HG02852 (cell line): ENCODE results near the gene KLHL29.

ENCODE experiments used
- ATAC-seq: cut with Tn5 transposase; IDR thresholded peaks from one replicate; pipeline ENCODE4 v1.9.1; 2021; ENCODE audit warnings: mild to moderate bottlenecking, moderate library complexity; ENCODE audit not compliant: unreplicated experiment

The KLHL29 gene

DNA sequence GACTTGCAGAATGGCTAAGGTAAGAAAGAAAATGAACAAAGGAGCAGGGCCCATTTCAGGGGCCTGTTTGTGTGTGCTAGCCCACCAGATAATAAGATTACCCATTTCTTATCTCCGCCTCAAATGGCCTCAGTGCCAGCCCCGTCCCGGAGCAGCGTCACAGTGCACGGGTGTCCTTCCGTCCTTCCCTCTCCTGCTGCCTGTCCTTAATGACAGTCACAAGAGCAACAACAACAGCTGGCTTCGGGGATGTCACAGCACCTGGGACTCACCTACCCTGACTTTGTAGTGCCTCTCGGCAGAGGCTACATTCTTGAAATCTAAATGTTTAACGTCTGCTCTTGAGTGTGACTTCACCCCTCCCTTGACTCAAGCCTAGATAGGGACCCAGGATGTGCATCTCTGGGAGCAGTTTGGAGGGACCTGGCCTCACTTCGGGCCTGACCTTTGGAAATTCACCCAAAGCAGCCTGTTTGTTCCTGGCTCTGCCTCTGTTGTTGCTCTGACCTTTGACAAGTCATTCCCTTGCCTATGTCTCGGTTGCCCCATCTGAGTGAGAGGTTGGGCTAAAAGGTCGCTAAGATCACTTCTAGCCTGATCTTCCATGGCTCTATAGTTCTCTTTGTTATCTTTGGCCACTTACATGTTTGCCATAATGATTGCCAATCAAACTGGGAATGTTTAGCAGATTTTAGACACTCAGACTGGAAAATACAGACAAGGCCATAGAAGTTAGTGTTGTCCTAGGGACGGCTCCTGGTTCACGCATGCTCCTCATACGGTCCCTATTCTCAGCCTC is 122.5 kb downstream of the KLHL29 start:
- ATAC-seq: no peak

DNA sequence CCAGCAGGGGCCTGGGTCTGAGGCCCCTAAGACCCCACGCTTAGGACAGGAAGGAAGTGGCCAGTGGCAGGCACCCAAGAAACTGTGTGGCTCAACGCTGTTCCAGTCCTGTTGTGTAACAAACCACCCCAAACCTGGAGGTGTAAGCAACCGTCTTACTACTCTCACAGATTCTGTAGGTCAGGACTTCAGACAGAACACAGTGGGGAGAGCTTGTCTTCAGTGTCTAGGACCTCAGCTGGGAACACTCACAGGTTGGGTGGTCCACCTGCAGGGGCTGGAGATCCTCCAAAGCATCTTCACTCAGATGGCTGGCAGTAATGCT is 123.0 kb downstream of the KLHL29 start:
- no peak for ATAC-seq

DNA sequence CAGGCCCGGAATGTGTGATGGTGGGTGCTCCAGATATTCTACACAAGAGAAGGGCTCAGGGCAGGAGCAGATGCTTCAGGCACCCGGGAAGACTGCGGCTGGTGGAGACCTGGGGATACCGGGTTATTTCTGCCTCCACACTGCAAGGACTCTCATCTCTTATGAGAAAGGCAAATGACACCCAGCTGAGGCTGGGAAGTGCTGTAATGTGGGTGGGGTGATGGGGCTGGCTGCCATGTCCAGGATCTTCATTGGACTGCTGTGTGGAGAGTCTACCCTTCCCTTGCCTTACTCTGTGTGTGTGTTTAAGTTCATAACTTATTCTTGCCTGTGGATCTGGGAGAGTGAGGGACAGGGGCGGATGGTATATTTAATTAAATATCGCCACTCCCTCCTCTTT is 124.1 kb downstream of the KLHL29 start:
- ATAC-seq: no peak

DNA sequence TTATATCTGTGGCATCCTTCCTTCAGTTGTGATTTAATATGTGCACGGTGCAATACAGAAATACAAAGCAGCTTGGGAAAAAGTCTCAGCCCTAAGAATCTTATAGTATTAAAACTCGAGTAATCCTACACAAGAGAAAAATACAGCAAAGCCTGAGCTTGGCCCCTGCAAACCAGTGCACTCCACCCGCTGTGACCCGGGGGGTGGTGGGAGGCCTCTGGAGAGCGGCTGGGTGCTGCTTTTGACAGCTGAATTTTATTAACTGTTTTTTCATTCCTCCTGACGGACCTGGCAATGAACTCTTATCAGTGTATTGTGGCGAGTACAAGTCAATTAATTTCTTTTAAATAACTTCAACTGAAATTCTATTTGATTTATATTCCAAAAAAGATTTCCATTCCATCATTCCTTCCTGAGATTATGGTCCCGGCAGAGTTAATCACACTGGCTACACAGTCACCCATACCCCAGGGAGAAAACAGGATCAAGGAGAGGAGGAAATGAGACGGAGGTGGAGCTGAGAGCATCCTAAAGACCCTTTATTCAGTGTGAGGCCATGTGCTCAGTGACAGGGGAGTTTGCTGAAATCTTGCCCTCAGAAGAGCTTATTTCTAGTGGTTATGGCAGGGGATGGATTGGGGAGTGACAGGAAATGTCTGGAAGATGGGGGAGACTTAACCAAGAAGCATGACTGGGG is 124.8 kb downstream of the KLHL29 start:
- ATAC-seq: no peak

DNA sequence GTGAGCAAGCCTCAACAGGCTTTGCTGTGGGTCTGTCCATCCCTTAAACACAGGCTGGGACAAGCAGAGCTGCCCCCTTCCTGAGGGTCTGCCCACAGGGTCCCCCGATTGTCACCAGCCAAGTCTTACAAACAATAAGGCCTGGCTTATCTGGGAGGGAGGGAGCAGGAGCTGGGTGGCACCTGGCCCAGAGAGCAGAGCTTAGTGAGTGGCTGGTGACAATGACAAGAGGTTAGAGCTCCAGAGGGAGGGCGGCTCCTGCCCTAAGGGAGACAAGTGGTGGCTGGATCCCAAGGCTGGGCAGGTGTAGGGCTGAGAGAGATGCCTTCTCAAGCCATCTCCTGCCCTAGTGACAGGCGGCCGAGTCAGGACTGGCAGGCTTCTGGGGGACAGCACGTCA is 125.5 kb downstream of the KLHL29 start:
- no peak for ATAC-seq

DNA sequence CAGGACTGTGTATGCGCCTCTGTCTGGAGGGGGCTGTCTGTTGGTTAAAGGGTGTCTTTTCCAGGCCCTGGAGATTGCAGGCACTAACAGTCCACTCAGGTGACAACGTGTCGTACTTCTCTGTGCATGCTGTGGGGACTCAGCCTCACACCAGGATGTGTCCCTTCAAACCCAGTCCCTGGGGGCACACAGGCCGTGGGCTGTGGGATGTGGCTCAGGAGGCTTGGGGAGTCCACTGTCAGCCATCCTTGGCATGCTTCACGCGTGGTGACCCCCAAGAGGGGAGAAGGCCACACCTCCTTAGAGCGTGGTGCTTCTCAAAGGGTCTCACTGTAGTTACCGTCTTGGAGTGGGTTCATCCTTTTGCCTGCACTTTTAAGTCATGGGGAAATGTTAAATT is 127.8 kb downstream of the KLHL29 start:
- ATAC-seq: no peak

DNA sequence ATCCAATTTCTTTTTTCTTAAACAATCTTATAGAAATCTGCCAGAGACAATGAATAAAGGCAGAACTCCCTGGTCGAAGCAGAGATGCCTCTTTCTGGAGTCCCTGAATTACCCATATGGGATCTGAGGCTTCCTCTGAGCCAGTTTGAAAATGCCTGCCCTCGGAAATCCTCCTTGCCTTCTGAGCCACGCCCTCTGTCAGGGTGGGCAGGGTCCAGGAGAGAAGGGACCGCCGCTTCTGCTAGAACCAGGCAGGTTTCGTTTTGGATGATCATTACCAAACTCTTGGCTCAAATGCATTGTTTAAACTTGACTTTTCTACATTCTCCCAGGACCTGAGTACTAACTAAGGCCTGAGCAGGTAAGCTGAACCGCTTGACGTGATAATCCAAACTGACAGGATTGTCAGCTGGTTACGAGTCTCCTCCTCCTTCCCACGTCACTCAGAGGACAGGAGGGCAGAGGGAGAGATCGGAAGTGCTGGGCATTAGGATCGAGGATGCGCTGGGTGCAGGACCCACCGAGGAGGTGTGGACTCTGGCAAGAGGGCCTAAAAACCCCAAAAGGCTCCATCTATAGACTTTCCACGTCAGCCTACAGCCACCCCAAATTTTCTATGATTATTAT is 128.4 kb downstream of the KLHL29 start:
- ATAC-seq: no peak

DNA sequence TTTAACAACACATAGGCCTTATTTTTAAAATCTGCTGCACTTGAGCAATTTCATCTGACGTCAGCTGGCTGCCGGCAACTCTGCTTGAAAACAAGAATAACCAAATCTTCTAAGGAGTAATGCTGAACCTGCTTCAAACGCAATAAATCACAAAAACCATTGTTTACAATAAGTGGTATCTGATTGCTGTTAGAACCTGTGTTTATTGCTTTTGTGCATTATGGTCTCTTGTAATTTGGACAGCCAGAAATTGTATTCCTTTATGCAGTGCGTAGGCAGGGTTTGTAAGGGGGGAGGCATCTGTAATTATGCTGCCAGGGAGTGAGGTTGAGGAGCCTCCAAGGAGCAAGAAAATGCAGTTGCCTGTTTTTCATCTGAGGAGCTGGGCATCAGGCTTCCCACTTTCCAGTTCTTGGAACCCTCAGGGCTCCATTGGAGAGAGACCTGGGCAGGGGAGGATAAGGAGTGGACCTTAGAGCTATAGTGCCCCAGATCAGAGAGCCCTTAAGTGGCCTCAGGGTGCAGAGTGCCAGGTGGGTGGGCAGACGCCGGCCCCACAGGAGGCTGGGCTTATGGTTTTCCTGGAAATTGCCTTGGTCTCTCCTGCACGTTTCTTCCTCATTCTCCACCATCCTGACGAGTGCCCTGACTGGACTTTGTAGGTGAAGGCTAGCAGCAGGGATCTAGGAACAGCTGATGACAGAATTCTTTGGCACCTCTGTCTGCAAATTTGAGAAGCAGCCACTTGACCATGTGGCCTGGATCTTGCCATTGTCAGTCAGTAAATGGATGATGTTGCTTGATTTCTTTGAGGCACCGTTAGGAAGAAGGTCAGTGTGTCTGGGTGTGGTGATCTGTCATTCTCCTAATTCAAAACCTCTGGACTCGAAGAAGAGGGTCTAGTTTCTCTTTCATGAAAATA is 129.2 kb downstream of the KLHL29 start:
- ATAC-seq: no peak

DNA sequence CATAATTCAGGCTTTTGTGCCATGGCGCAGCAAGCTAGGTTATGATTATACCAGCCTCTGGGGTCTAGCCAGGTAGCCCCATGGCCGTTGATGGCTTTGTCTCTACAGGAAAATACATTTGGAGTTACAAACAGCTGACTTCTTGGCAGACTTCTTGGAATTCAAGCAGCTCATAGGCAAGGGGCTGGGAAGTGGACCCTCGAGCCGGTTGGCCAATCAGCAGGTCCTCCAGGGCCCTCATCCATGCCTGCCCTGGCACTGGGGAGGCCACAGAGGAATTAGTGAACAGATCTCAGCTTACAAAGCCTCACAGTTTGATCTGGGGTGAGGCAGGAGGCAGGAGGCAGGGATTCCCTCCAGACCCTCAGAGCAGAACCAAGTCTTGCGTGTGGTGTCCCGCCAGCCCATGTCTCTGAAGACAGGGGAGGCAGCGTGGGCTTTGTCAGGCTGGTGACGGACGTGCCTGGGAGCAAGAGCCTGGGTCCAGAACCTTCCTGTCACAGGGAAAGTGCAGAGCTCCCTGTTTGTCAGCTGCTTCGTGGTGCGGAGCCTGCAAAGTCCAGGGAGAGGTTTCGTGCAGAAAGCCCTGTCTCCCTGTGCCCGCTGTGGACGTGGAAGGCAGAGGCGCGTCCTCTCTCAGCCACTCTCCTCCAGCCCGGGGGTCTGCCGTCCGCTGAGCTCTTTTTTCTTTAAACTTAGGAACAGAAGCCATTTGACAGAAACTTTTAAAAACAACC is 131.7 kb downstream of the KLHL29 start:
- ATAC-seq: no peak

DNA sequence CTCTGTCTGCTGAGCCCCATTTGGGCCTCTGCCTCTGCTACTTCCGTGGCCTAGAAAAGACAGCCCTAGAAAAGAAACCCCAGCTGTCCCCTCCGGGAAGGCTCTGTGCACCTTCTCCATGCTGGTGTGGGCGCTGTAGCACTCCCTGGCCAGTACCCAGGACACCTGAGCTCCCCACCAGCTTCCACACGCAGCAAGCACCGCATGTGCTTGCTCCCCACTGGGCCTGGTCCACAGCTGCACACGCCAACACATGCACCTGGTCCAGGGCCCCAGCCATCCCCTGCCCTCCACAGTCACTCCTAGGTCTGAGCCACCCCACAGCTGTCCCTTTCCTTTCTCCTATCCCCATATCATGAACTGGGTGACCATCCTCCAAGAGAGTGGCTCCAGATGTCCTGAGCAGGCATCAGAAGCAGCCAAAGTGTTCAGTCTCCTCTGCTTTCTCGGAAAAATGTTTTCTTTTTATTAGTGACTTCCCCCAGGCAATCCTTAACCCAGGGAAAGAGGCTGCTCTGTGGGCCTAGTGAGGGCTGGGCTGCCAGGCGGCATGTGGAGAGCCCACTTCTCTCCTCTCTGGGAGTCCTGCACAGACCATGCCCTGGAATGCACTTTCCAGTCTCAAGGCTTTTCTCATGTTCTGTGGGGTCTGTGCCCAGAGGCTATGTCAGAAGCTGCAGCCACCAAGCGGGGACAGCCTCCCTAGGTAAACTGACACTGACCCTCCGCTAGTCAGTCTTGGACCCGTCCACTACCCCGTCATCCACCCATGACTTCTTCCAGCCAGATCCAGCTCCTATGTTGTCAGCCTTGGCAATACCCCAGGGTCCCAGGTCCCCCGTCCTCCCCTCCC is 133.7 kb downstream of the KLHL29 start:
- ATAC-seq: no peak

DNA sequence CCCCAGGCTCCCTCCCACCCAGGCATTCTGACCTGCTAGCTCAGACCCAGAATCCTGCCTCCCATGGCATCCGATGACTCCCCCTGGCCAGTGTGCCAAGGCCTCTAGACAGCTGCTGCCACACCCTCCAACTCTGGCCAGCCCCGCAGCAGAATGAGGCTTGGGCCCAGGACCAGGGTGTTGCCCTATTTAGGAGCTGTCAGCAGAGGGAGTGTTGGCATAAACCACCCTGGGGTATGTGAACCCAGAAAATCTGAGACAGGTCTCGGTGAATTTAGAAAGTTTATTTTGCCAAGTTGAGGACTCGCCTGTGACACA is 134.3 kb downstream of the KLHL29 start:
- ATAC-seq: no peak

DNA sequence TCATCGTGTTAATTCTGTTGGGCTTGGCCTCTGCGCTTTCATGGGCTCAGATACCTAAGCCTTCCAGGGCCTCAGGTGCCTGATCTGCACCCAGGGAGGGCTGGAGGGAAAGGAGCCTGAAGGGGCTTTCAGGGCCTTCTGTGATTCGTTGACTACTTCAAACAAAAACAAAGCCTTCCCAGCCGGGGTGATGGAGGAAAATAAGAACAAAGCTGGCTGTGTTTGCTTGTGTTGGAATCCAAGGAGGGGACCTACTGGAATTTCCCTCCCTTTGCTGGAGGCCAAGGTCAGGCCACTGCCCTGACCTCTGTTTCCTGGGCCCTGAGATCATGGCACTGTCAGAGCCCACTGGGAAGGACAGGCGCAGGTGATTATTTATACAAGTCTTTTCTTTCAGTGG is 135.3 kb downstream of the KLHL29 start:
- ATAC-seq: no peak

DNA sequence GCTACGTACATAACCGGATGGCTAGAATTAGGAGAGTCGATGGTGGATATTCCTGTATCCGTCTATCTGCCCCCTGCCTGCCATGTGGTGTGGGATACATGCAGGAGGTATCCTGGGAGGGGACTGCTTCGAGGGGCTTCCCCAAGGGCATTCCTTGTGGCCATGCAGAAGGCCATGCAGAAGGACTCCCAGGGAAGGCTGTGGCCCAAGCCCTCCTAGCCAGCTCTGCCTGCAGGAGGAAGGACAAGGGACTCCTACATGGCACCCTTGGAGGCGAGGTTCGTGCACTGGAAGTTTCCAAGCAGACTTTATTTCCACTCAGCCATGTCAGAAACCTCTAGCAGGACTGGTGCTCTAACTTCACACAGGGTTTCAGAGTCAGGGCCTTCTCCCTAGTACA is 136.1 kb downstream of the KLHL29 start:
- no peak for ATAC-seq

DNA sequence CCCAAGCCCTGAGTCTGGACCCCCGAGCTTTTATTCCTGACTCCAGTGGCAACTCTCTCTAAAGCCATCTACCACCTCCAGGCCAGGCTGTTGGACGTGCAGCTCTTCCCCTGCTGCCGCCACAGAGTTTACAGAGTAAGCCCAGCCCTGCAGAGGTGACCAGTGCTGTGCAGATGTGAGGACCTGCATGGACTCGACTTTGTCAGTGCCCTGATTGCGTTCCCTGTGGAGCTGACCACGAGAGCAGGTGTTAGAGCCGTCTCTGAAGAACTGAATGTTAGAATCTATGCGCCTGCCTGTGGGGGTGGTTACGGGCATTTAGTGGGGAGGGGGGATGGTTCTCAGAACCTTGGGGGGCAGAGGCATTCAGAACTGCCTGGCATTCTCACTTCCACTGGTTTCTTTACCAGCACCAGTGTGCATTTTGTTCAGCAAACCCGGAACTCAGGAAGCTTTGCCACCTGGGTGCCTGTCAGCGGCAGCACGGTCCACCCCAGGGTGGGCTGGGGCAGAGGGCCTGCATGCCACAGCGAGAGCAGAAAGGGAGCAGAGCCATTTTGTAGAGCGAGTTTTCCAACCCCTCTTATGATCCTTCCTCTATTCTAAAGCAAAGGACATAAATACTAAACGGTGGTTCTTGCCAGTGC is 137.9 kb downstream of the KLHL29 start:
- ATAC-seq: no peak

DNA sequence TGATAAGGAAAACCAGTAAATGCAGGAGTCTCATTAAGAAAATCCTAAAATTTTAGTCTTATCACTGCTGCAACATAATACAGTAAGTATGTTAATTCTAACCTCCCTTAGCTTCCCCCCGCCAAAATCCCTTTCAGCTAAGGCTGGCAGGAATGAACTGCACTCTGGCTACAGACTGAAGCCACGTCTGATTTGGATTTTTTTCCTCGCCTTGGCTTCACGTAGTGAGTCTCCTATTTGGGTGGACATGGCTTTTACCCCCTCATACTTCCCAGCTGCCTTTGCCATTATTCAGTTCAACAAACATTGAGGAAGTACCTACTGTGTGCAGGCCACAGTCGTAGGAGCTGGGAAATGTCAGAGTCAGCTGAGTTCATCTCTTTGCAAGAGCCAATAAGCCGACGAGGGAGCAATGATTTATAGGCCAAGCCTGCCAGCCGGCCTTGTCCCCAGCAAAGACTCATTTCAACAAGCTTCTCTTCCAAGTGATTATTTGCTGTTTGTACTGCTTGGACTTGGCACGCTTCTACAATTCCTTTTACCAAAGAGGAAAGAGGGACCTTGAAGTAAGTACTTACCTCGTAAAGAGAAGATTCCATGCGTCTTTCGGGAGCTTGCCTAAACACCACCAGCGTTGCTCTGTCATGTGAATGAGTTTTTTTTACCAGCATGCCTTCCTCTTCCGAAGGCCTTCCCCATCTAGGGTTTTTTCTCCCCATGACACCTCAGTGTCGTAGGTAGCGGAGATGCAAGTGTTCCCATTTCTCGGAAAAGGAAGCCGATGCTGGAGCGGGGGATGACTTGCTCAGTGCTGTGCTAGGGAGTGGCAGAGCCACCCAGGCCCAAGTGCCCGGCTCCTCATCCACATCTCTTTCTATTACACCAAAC is 138.6 kb downstream of the KLHL29 start:
- ATAC-seq: no peak

DNA sequence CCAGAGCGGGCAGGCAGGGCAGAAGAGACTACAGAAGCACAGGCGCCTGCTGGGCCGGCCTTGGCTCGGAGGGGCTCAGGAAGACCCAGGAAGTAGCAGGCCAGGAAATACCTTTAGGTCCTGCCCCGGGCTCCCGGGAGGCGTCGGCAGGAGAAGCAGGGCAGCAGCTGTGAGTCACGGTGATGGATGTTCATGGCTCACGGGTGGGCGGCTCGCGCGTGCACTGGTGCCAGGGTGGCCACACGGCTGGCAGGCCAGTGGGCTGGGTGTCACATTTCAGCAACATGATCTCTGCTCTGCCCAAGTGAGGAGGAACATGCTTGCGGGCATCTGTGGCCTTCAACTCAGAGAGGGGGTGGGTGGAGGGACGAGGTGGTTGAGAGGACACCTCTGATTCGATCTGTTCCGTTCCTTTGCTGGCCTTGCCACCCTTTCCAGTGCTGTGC is 139.3 kb downstream of the KLHL29 start:
- ATAC-seq: no peak

DNA sequence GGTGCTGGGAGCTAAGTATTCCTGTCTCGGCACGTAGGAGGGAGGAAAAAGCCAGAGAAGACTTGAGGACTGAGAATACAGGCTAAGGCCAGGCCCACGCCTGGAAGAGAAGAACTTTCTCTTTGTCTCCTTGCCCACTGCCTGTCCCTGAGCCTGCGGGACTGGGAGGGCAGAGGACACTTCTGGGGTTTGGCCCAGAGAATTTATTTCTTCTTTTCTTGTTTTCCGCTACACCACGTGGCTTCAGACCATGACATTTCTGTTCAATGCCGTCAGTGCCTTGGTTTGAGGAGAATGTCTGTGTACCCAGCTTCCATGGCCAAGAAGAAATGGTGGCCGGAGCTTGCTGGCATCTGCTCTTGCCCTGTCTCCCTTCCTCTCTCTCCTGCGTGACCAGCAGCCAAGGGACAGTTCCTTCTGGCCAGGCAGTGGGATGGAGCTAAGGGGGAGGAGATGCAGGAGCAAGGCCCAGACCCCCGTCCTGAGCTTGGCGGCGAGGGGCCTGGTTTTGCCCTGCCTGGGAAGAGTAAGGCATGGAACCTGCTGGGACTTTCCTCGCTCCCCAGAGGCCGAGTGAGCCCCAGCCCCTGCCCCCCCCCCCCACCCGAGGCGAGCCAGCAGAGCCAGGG is 140.3 kb downstream of the KLHL29 start:
- no peak for ATAC-seq

DNA sequence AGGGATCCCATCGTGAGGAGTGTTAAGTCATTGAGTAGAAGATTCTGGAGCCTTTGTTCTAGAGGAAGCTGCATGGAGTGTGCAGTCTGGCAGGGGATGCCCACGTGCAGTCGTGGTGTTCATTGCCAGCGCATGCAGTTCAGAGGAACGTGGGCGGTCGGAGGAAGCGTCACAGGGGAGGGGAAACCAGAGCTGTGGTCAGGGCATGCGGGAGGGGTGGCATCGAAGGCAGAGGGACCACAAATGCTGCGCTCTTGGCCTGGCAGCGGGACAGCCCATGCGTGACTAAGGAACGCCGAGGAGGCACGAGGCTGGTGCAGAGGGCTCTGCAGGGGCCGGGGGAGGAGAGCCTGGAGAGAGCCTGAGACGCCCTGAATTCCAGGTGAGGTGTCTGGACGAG is 141.1 kb downstream of the KLHL29 start:
- no peak for ATAC-seq
